ENCODE data around the gene AVPR1B. TPM values are rescaled to one million over a fixed set of nuclear protein-coding genes. Genes with fewer than 3 reads are reported as not detected.

Gene AVPR1B, protein sequence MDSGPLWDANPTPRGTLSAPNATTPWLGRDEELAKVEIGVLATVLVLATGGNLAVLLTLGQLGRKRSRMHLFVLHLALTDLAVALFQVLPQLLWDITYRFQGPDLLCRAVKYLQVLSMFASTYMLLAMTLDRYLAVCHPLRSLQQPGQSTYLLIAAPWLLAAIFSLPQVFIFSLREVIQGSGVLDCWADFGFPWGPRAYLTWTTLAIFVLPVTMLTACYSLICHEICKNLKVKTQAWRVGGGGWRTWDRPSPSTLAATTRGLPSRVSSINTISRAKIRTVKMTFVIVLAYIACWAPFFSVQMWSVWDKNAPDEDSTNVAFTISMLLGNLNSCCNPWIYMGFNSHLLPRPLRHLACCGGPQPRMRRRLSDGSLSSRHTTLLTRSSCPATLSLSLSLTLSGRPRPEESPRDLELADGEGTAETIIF
- polyA plus RNA-seq = 0.81 TPM
- long read RNA-seq, donor 1, partial matches to known transcripts = 0 of 1 reads
- long read RNA-seq, donor 1, other reads (novel, unspliced or antisense) = 0 of 1 reads
- long read RNA-seq, donor 2, partial matches to known transcripts = 0 of 1 reads
- long read RNA-seq, donor 2, other reads (novel, unspliced or antisense) = 0 of 1 reads
- long read RNA-seq, donor 3 = 0 reads
- long read RNA-seq, donor 4 = 0 reads
- long read RNA-seq, donor 5 = 0 reads
- long read RNA-seq, donor 6 = 0 reads
- long read RNA-seq, donor 7 = 0 reads
- long read RNA-seq, donor 8 = 0 reads
- long read RNA-seq, donor 9 = 0 reads
- long read RNA-seq, donor 10 = 0 reads
- long read RNA-seq, donor 11 = 0 reads

DNA sequence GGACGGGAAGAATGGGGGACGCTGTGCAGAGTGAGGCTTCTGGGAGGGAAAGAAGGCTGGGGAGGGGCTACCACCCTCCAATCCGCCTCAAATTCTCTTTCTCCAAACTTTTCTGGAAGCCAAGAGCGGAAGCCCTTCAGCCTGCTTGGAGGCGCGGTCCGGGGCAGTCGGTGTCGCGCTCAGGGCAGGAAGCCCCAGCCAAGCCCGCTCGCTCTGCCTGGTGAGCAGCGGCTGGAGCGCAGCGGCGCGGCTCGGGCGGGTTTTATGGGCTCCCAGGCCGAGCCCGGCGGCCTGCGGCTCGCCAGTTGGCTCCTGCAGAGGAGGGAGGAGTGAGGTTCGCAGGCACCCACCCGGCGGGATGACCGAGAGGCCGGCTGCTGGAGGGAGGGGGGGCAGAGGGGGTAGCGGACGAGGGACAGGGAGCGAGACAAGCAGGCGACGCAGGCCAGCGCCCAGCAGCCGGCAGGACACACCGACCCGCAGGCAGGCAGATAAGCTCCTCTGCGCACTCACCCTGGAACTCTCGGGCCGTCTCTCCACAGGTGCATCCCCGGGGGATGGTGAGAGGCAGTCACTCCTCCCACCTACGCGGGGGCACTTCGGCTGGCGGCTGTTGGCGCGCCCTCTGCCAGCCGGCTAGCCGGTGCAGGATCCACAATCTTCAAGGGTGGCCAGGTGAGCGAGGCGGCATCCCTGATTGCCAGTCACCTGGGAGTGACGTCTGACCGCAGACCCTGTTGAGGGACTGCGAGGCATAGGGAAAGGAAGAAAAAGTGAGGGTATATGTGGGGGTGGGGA, at the start of gene AVPR1B:
TSS of gene AVPR1B (minus strand) at position 238 of the 798 bp plus-strand sequence. CDS start 498 bp downstream, outside the sequence.
- H3K4me3 ChIP-seq (ENCODE audit: low read length) = peak within 1 kb of the TSS; percentile 24
- DNase-seq = peak in 1 of 2 donors; percentile 51
- WGBS (ENCODE audit: insufficient coverage, low lambda C conversion rate) = no CpG with 5 or more reads among the region's 55 CpGs
- H3K9me3 ChIP-seq (ENCODE audit: control insufficient read depth, low read depth, low read length) = peaks cover 7% of the 10 kb centered on the region
- peaks cover 27% of the 10 kb centered on the region for H3K27me3 ChIP-seq (ENCODE audit: control insufficient read depth, insufficient read depth, low read length)
- H3K4me1 ChIP-seq (ENCODE audit: control insufficient read depth, insufficient read depth, low read length) = peaks cover 11% of the 10 kb centered on the region
- no peak within 1 kb of the TSS for H3K27ac ChIP-seq (ENCODE audit: low read length)
- H3K36me3 ChIP-seq (ENCODE audit: control insufficient read depth, insufficient read depth, low read length) = no peaks in the 10 kb centered on the region

DNA sequence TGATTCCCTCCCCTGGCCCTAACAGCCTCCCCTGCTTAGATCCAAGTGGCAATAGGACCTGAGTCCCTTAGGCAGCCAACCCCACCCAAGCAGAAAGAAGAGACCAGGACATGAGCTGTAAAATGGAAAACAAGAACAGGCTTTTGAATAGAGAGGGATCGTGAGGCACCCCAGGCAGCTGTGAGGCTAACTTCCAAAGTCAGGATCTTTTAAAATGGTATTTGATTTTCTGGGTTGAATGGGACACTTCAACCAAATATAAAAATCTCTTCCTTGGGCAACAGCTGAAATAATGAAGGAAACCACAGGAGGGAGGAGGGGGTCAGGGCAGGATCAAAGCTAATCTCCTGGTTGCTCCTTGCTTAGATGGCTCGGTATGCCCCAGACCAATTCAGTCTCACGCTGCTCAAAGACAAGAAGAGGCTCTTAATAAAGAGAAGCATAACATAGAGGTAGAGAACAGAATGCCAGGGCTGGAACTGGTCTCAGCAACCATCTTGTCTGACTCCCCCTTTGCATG, 28.6 kb upstream of the AVPR1B start:
- WGBS (ENCODE audit: insufficient coverage, low lambda C conversion rate) = 80% methylated on average over 1 of the region's 3 CpGs

DNA sequence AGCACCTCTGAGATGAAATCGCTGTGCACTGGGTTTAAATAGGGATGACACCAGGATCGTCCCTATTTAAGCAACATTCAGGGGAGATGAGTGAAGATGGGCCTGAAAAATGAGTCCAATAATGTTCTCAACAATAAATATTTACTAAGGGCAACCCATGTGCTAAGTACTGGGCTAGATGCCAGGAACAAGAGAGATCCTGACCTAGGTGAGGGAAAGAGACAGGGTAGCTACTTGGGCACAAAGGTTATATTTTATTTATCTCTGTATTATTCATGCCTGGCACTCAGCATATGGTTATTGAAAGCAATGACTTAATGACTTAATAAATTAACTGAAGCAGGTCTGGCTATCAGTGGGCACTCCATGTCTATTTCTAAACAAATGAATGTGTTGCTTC, 27.4 kb upstream of the AVPR1B start:
- Histone ChIP-seq H3K9me3 (ENCODE audit: control insufficient read depth, low read depth, low read length) (no peaks in the 10 kb centered on the region), H3K27ac (ENCODE audit: low read length) (no peak overlapping the region), H3K4me1 (ENCODE audit: control insufficient read depth, insufficient read depth, low read length) (no peaks in the 10 kb centered on the region), H3K27me3 (ENCODE audit: control insufficient read depth, insufficient read depth, low read length) (no peaks in the 10 kb centered on the region), H3K36me3 (ENCODE audit: control insufficient read depth, insufficient read depth, low read length) (no peaks in the 10 kb centered on the region), H3K4me3 (ENCODE audit: low read length) (no peak overlapping the region)
- WGBS (ENCODE audit: insufficient coverage, low lambda C conversion rate) = no CpG with 5 or more reads among the region's 2 CpGs
- peak in 1 of 2 donors; percentile 10 for DNase-seq

More for the DNA sequence above, 28.6 kb upstream of the AVPR1B start:
- Histone ChIP-seq H3K27ac (ENCODE audit: low read length) (no peak overlapping the region), H3K36me3 (ENCODE audit: control insufficient read depth, insufficient read depth, low read length) (no peaks in the 10 kb centered on the region), H3K27me3 (ENCODE audit: control insufficient read depth, insufficient read depth, low read length) (no peaks in the 10 kb centered on the region), H3K4me1 (ENCODE audit: control insufficient read depth, insufficient read depth, low read length) (no peaks in the 10 kb centered on the region), H3K4me3 (ENCODE audit: low read length) (no peak overlapping the region), H3K9me3 (ENCODE audit: control insufficient read depth, low read depth, low read length) (no peaks in the 10 kb centered on the region)
- no peak for DNase-seq

DNA sequence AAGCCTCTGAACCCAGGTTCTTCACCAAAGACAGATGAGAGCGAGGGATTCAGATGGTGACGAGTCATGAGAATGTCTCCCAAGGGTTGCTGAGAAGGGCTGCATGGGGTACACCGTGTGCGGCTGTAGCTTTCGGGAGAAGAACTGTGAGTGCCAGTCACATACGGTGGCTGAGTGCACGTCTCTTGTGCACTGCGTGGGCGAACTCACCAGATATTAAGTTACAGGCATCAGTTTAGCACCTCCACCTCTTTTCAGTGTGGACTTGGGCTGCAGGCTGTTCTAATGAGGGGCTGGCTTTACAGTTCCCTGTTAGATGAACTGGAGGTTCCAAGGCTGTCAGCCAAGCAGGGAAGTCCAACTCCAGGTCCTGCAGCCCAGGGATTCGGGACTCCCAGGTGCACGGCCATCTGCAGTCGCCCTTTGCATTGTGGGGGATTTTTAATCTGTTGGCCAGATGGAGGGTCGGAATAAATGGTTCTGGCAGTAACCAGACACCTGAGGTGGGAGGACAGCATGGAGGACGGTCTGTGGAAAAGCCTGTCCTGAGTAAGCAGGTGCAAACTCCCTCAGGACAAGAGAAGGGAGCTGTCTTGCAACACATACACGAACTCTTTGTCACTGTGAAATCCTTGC, 26.5 kb upstream of the AVPR1B start:
- DNase-seq = no peak
- H3K27ac ChIP-seq (ENCODE audit: low read length) = no peak overlapping the region
- H3K4me1 ChIP-seq (ENCODE audit: control insufficient read depth, insufficient read depth, low read length) = no peaks in the 10 kb centered on the region
- no CpG with 5 or more reads among the region's 15 CpGs for WGBS (ENCODE audit: insufficient coverage, low lambda C conversion rate)
- no peaks in the 10 kb centered on the region for H3K36me3 ChIP-seq (ENCODE audit: control insufficient read depth, insufficient read depth, low read length)
- H3K9me3 ChIP-seq (ENCODE audit: control insufficient read depth, low read depth, low read length) = no peaks in the 10 kb centered on the region
- no peaks in the 10 kb centered on the region for H3K27me3 ChIP-seq (ENCODE audit: control insufficient read depth, insufficient read depth, low read length)
- H3K4me3 ChIP-seq (ENCODE audit: low read length) = no peak overlapping the region

DNA sequence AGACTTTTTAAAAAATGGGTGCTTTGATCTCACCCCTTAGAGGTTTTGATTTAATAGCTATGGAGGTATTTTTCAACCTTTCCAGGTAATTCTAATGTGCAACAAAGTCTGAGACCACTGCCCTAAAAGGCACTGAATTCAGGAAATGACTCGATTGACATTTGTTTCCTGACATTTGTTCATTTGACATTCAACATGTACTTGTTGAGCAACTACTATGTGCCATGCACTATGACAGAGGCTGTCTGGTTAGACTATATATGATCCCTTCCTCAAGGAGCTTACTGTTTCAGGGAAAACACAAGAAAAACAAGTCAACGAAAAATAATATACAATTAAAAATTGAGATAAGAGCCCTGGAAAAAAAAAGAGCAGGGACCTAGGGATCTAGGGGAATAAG, 25.6 kb upstream of the AVPR1B start:
- 60% methylated on average over 1 of the region's 2 CpGs for WGBS (ENCODE audit: insufficient coverage, low lambda C conversion rate)
- Histone ChIP-seq H3K27ac (ENCODE audit: low read length) (no peak overlapping the region), H3K36me3 (ENCODE audit: control insufficient read depth, insufficient read depth, low read length) (no peaks in the 10 kb centered on the region), H3K4me3 (ENCODE audit: low read length) (no peak overlapping the region), H3K9me3 (ENCODE audit: control insufficient read depth, low read depth, low read length) (no peaks in the 10 kb centered on the region), H3K27me3 (ENCODE audit: control insufficient read depth, insufficient read depth, low read length) (no peaks in the 10 kb centered on the region), H3K4me1 (ENCODE audit: control insufficient read depth, insufficient read depth, low read length) (no peaks in the 10 kb centered on the region)
- no peak for DNase-seq

DNA sequence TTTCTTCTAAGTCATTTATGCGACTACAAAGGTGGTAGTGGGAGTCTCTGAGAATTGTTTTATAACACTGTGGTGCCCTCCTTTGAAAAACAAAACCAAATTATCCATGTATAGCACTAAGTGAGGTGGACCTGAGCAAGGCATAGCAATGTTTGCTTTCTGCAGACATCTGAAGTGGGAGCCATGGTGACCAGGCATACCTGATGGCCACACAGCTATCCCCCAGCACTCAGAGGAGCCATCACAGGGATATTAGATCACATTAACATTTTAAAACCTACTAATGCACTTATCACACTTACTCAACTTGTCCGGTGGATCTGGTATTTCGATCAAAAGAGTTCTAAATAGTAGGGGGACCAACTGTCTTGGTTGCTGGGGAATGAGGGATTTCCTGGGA, 24.8 kb upstream of the AVPR1B start:
- Histone ChIP-seq H3K4me1 (ENCODE audit: control insufficient read depth, insufficient read depth, low read length) (no peaks in the 10 kb centered on the region), H3K27me3 (ENCODE audit: control insufficient read depth, insufficient read depth, low read length) (no peaks in the 10 kb centered on the region), H3K4me3 (ENCODE audit: low read length) (no peak overlapping the region), H3K9me3 (ENCODE audit: control insufficient read depth, low read depth, low read length) (no peaks in the 10 kb centered on the region), H3K27ac (ENCODE audit: low read length) (no peak overlapping the region), H3K36me3 (ENCODE audit: control insufficient read depth, insufficient read depth, low read length) (no peaks in the 10 kb centered on the region)
- WGBS (ENCODE audit: insufficient coverage, low lambda C conversion rate) = no CpG with 5 or more reads among the region's 3 CpGs
- DNase-seq = no peak

DNA sequence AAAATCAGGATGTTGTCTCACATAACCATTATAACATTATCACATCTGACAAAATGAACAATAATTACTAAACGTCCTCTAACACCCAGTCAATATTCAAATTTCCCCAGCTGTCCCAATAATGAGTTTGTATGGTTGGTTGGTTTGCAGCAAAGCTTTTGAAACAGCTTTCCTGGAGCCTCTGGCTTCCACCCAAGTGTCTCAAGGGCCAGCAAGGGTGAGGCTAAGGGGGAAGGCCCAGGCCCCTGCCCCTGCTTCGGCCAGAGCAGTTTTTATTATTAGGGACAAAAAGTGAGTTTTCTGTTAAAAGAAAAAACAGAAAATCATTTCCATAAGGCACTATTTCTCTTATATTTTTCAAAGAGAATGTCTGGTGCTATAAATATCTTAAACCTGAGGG, 19.1 kb upstream of the AVPR1B start:
- Histone ChIP-seq H3K27me3 (ENCODE audit: control insufficient read depth, insufficient read depth, low read length) (no peaks in the 10 kb centered on the region), H3K27ac (ENCODE audit: low read length) (no peak overlapping the region), H3K9me3 (ENCODE audit: control insufficient read depth, low read depth, low read length) (no peaks in the 10 kb centered on the region), H3K36me3 (ENCODE audit: control insufficient read depth, insufficient read depth, low read length) (no peaks in the 10 kb centered on the region), H3K4me3 (ENCODE audit: low read length) (no peak overlapping the region), H3K4me1 (ENCODE audit: control insufficient read depth, insufficient read depth, low read length) (peaks cover 11% of the 10 kb centered on the region)
- WGBS (ENCODE audit: insufficient coverage, low lambda C conversion rate) = no CpG with 5 or more reads among the region's 2 CpGs
- no peak for DNase-seq

DNA sequence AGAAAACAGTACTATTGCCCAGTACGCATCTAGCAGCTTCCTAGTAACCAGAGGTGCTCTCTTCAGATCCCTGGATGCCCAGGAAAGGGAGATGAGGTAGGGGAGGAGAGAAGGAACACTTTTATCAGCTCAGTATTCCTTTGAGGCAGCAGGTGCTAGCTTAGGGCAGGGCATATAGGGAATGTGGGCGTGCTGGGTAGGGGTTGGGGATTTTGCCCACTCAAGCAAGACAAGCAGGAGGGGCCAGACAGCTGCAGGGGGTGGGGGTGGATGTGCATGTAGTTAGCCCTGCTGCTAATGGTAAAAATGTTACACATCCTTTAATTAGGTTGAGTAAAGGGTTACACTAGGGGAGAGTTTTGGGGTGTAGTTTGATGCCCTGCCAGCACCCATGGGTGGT, 18.1 kb upstream of the AVPR1B start:
- no peaks in the 10 kb centered on the region for H3K9me3 ChIP-seq (ENCODE audit: control insufficient read depth, low read depth, low read length)
- no peaks in the 10 kb centered on the region for H3K27me3 ChIP-seq (ENCODE audit: control insufficient read depth, insufficient read depth, low read length)
- H3K4me1 ChIP-seq (ENCODE audit: control insufficient read depth, insufficient read depth, low read length) = peaks cover 11% of the 10 kb centered on the region
- no peak overlapping the region for H3K4me3 ChIP-seq (ENCODE audit: low read length)
- no peak overlapping the region for H3K27ac ChIP-seq (ENCODE audit: low read length)
- DNase-seq = peak in 1 of 2 donors; percentile 12
- WGBS (ENCODE audit: insufficient coverage, low lambda C conversion rate) = no CpG with 5 or more reads among the region's 2 CpGs
- H3K36me3 ChIP-seq (ENCODE audit: control insufficient read depth, insufficient read depth, low read length) = no peaks in the 10 kb centered on the region

DNA sequence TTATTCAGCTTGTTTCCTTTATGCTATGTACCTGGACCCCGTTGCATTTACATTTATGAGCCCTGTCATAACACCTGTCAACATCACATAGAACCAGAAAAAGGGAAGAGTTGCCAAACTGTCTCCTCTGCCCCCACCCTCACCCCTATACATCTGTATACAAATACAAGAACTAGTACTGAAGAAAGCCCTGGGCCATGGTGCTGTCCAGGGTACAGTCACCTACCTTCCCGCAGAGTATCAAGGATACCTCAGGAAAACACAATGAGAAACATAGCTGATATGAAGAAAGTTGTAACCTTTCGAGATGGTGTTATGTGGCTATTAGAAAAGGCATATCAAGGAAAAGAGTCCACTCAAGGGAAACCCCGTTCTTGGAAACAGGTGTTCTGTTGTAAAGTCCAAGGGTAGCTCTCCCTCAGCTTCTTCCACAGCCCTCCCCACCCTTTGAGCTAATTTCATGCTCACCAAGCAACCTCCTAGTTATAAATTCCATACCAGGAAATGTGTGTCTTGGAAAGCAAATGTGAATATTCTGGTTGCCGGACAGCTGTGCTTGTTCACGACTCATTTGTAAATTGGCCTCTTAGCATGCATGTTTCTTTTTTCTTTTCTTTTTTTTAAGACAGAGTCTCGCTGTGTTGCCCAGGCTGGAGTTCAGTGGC, 16.7 kb upstream of the AVPR1B start:
- H3K36me3 ChIP-seq (ENCODE audit: control insufficient read depth, insufficient read depth, low read length) = no peaks in the 10 kb centered on the region
- WGBS (ENCODE audit: insufficient coverage, low lambda C conversion rate) = no CpG with 5 or more reads among the region's 7 CpGs
- H3K4me3 ChIP-seq (ENCODE audit: low read length) = no peak overlapping the region
- no peaks in the 10 kb centered on the region for H3K9me3 ChIP-seq (ENCODE audit: control insufficient read depth, low read depth, low read length)
- H3K27ac ChIP-seq (ENCODE audit: low read length) = no peak overlapping the region
- DNase-seq = peak; percentile 75 to 85
- H3K4me1 ChIP-seq (ENCODE audit: control insufficient read depth, insufficient read depth, low read length) = peaks cover 11% of the 10 kb centered on the region
- no peaks in the 10 kb centered on the region for H3K27me3 ChIP-seq (ENCODE audit: control insufficient read depth, insufficient read depth, low read length)
